HEK293 (cell line): ENCODE data around the gene INPP4B.

Experiments
- CTCF ChIA-PET: fragments of 350-600 bp; formaldehyde crosslinking; extraction: SDS; loops from one replicate; lab custom pipeline; 2021; ENCODE audit warnings: antibody characterized with exemption; lab: Yijun Ruan, JAX
- POLR2A ChIA-PET: fragments of 300-600 bp; formaldehyde crosslinking; extraction: SDS; loops from one replicate; lab custom pipeline; 2020; ENCODE audit warnings: antibody characterized with exemption, inconsistent platforms; lab: Yijun Ruan, JAX
- H3K27ac ChIP-seq: fragments of 200-500 bp; sonication (Bioruptor generic); 2 replicates; pipeline ENCODE4 v1.5.1; 2014; ENCODE audit warnings: low read depth, low read length, control low read depth, inconsistent platforms; ENCODE audit errors: extremely low read depth
- H3K36me3 ChIP-seq, 2 experiments: fragments of 200-500 bp in 1 of 2; sonication (Bioruptor generic) in 1 of 2; 1 replicate in 1 of 2; 2 replicates in 1 of 2; pipeline ENCODE4 v1.5.1; 2014 to 2017; ENCODE audit warnings: inconsistent platforms in 2 of 2, low read length in 2 of 2; ENCODE audit not compliant: control insufficient read depth in 2 of 2, insufficient read depth in 1 of 2
- H3K4me1 ChIP-seq: fragments of 200-500 bp; sonication (Bioruptor generic); 2 replicates; pipeline ENCODE4 v1.5.1; 2014; ENCODE audit warnings: mild to moderate bottlenecking, low read length, inconsistent platforms; ENCODE audit not compliant: control insufficient read depth, insufficient read depth
- H3K4me3 ChIP-seq: 2 replicates; pipeline ENCODE4 v1.5.1; 2011; ENCODE audit warnings: low read depth, mild to moderate bottlenecking, control low read depth, low read length, moderate library complexity
- H3K9me3 ChIP-seq: fragments of 200-500 bp; sonication (Bioruptor generic); 2 replicates; pipeline ENCODE4 v1.5.1; 2014; ENCODE audit warnings: low read depth, low read length, inconsistent platforms; ENCODE audit not compliant: control insufficient read depth, insufficient read depth
- BCL11A ChIP-seq: fragments of 450-650 bp; formaldehyde crosslinking; IDR thresholded peaks from 2 replicates; pipeline ENCODE4 v1.5.1; 2016; ENCODE audit warnings: low read depth, missing biosample characterization, missing genetic modification characterization
- SALL2 ChIP-seq: fragments of 450-650 bp; formaldehyde crosslinking; IDR thresholded peaks from 2 replicates; pipeline ENCODE4 v1.5.0; 2017; ENCODE audit warnings: missing biosample characterization, mild to moderate bottlenecking, missing genetic modification characterization, borderline replicate concordance
- TCF7L2 ChIP-seq: IDR thresholded peaks from 2 replicates; pipeline ENCODE4 v1.6.1; 2011; ENCODE audit warnings: low read depth, mild to moderate bottlenecking, inconsistent platforms, low read length, moderate library complexity, borderline replicate concordance
- ZNF10 ChIP-seq: fragments of 450-650 bp; formaldehyde crosslinking; IDR thresholded peaks from 2 replicates; pipeline ENCODE4 v1.5.1; 2017; ENCODE audit warnings: missing biosample characterization, missing genetic modification characterization
- ZNF132 ChIP-seq: fragments of 450-650 bp; formaldehyde crosslinking; IDR thresholded peaks from 2 replicates; pipeline ENCODE4 v1.5.1; 2017; ENCODE audit warnings: missing biosample characterization, missing genetic modification characterization, borderline replicate concordance
- ZNF157 ChIP-seq: fragments of 450-650 bp; formaldehyde crosslinking; IDR thresholded peaks from 2 replicates; pipeline ENCODE4 v1.5.1; 2016; ENCODE audit warnings: missing biosample characterization, missing genetic modification characterization
- ZNF48 ChIP-seq: fragments of 450-650 bp; formaldehyde crosslinking; IDR thresholded peaks from 2 replicates; pipeline ENCODE4 v1.5.1; 2016; ENCODE audit warnings: missing biosample characterization, missing genetic modification characterization
- ZNF791 ChIP-seq: fragments of 450-650 bp; formaldehyde crosslinking; IDR thresholded peaks from 2 replicates; pipeline ENCODE4 v1.5.1; 2016; ENCODE audit warnings: missing biosample characterization, missing genetic modification characterization
- TF ChIP-seq, protein P1 (sequence below): fragments of 450-650 bp; formaldehyde crosslinking; IDR thresholded peaks from 2 replicates; pipeline ENCODE4 v1.5.1; 2016; ENCODE audit warnings: missing biosample characterization, missing genetic modification characterization
- TF ChIP-seq, protein P2 (sequence below): fragments of 450-650 bp; formaldehyde crosslinking; IDR thresholded peaks from 2 replicates; pipeline ENCODE4 v1.5.1; 2016; ENCODE audit warnings: missing biosample characterization, missing genetic modification characterization

Gene INPP4B

DNA sequence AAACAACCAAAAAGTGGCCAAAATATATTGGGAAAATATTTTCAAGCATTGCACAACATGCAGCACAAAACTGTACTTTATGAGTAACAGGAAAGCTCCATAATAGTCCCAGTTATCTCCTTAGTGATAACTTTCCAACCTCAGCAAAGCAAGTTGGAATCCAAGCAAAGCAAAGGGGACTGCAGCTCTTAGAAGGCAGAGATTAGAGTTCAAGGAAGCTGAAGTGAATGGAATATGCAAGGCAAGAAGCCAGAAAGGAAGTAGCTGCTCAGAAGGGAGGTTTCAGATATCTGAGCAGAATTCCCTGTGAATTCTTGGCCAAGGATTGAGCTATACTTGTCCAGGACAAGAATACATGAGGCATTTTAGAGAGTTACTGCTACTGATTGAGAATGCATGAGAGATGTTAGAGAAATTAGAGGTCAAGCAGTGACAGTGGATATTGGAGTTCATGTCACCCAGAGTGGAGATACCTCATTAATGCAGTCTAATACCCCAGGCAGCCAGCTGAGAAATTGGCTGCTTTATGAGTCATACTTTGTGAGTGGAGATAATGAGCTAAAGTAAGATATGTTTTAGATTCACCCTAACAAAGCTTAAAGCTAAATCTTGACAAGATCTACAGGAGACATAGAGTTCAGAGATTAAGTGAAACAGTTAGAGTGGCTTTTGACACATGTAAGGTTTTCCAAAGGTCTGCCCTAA, 102.8 kb downstream of the INPP4B start:
- CTCF ChIA-PET = interaction anchor here (1.2 kb wide), 1 partner anchor 104 kb away, joined by 5 read pairs; no protein-coding TSS in a partner anchor
- no peak for TF ChIP-seq ZNF791 (tag by site-specific recombination)
- TF ChIP-seq ZNF157 (tag by site-specific recombination) = no peak
- TF ChIP-seq, all 188 proteins: peak for 0
- no peak overlapping the region for H3K27ac ChIP-seq
- no peaks in the 10 kb centered on the region for H3K9me3 ChIP-seq
- no peaks in the 10 kb centered on the region for H3K4me1 ChIP-seq
- POLR2A ChIA-PET = no interaction called here
- no peaks in the 10 kb centered on the region for H3K36me3 ChIP-seq
- H3K4me3 ChIP-seq = no peak overlapping the region

DNA sequence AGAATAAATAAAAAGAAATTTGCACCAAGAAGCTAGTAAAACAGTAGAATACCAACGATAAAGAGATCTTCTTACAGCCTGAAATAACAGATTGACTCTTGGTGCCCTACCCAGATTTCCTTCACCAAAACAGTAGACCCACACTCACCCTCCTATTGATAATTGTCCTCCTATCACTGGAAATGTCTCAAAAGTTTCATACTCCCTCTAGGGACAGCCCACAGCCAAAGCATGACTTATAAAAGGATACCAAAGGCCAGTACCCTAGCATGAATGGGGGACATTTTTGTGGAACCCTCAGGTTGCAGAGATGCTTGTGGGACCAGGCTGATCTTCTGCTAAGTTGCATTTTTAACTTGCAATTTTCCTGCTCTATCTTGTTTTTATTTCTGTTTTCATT, 104.1 kb downstream of the INPP4B start:
- POLR2A ChIA-PET = no interaction called here
- TF ChIP-seq ZNF132 (tag by site-specific recombination) = no peak
- no peak for TF ChIP-seq BCL11A (tag by site-specific recombination)
- TF ChIP-seq, all 188 proteins: peak for 0
- Histone ChIP-seq H3K4me1 (no peaks in the 10 kb centered on the region), H3K9me3 (no peaks in the 10 kb centered on the region), H3K27ac (no peak overlapping the region), H3K36me3 (no peaks in the 10 kb centered on the region), H3K4me3 (no peak overlapping the region)
- CTCF ChIA-PET = no interaction called here

DNA sequence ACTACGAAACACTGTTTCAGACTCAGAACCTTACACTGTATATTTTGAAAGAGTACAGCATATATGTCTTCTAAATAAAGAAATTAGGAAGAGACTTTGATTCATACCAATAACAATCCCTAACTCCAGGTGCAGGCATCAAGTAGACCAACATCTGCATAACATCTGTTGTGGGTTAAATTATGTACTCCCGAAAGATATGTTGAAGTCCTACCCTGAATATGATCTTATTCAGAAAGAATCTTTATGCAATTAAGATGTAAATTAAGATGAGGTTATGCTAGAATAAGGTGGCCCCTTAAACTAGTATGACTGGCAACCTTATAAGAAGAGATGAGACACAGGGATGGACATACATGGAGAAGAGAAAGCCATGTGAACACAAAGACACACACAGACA, 117.9 kb downstream of the INPP4B start:
- TF ChIP-seq ZNF48 (tag by site-specific recombination) (no peak), SALL2 (tag by site-specific recombination) (no peak), ZNF10 (tag by site-specific recombination) (no peak), TCF7L2 (no peak)
- Histone ChIP-seq H3K27ac (no peak overlapping the region), H3K4me3 (no peak overlapping the region), H3K4me1 (no peaks in the 10 kb centered on the region), H3K9me3 (no peaks in the 10 kb centered on the region), H3K36me3 (no peaks in the 10 kb centered on the region)
- POLR2A ChIA-PET = no interaction called here
- CTCF ChIA-PET = interaction anchor here (1.2 kb wide), 1 partner anchor 314 kb away, joined by 4 read pairs; no protein-coding TSS in a partner anchor

DNA sequence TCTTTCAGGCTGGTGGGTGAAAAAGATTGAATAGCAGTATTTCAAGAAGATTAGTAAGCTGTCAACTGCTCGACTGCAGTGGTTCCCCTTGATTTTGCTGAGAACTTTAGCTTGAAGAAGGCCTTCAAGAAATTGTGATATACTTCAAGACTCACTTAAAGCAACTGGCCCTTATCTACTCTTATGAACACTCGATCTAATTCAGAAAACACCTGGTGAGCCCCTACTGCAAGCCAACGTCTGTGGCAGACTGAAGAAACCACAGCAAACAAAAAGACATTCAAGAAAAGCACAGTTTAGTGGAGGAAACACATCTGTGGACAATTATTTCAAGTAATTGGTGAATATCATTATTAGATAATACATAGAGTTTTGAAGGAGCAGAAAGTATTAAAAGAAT, 119.0 kb downstream of the INPP4B start:
- TF ChIP-seq, protein P1, sequence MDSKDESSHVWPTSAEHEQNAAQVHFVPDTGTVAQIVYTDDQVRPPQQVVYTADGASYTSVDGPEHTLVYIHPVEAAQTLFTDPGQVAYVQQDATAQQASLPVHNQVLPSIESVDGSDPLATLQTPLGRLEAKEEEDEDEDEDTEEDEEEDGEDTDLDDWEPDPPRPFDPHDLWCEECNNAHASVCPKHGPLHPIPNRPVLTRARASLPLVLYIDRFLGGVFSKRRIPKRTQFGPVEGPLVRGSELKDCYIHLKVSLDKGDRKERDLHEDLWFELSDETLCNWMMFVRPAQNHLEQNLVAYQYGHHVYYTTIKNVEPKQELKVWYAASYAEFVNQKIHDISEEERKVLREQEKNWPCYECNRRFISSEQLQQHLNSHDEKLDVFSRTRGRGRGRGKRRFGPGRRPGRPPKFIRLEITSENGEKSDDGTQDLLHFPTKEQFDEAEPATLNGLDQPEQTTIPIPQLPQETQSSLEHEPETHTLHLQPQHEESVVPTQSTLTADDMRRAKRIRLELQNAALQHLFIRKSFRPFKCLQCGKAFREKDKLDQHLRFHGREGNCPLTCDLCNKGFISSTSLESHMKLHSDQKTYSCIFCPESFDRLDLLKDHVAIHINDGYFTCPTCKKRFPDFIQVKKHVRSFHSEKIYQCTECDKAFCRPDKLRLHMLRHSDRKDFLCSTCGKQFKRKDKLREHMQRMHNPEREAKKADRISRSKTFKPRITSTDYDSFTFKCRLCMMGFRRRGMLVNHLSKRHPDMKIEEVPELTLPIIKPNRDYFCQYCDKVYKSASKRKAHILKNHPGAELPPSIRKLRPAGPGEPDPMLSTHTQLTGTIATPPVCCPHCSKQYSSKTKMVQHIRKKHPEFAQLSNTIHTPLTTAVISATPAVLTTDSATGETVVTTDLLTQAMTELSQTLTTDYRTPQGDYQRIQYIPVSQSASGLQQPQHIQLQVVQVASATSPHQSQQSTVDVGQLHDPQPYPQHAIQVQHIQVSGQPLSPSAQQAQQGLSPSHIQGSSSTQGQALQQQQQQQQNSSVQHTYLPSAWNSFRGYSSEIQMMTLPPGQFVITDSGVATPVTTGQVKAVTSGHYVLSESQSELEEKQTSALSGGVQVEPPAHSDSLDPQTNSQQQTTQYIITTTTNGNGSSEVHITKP (tag by site-specific recombination) = no peak
- TF ChIP-seq, protein P2, sequence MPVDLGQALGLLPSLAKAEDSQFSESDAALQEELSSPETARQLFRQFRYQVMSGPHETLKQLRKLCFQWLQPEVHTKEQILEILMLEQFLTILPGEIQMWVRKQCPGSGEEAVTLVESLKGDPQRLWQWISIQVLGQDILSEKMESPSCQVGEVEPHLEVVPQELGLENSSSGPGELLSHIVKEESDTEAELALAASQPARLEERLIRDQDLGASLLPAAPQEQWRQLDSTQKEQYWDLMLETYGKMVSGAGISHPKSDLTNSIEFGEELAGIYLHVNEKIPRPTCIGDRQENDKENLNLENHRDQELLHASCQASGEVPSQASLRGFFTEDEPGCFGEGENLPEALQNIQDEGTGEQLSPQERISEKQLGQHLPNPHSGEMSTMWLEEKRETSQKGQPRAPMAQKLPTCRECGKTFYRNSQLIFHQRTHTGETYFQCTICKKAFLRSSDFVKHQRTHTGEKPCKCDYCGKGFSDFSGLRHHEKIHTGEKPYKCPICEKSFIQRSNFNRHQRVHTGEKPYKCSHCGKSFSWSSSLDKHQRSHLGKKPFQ = no peak
- Histone ChIP-seq H3K9me3 (no peaks in the 10 kb centered on the region), H3K4me1 (no peaks in the 10 kb centered on the region), H3K4me3 (no peak overlapping the region), H3K36me3 (no peaks in the 10 kb centered on the region), H3K27ac (no peak overlapping the region)
- POLR2A ChIA-PET = no interaction called here
- CTCF ChIA-PET = interaction anchor here (0.7 kb wide), 1 partner anchor 1603 kb away, joined by 3 read pairs; no protein-coding TSS in a partner anchor
